Ishikawa (cell line): ENCODE measurements around the gene HOXA5.

Experiments used
- CEBPB ChIP-seq: IDR thresholded peaks from 2 replicates; pipeline ENCODE4 v1.6.1; 2012
- CREB1 ChIP-seq: IDR thresholded peaks from 2 replicates; pipeline ENCODE4 v1.6.1; 2012; ENCODE audit warnings: low read depth
- EGR1 ChIP-seq: IDR thresholded peaks from 2 replicates; pipeline ENCODE4 v1.6.1; 2012
- EP300 ChIP-seq: IDR thresholded peaks from 2 replicates; pipeline ENCODE4 v1.6.1; 2012; ENCODE audit warnings: borderline replicate concordance
- NFIC ChIP-seq: IDR thresholded peaks from 2 replicates; pipeline ENCODE4 v1.6.1; 2012
- RAD21 ChIP-seq: IDR thresholded peaks from 2 replicates; pipeline ENCODE4 v1.6.1; 2012; ENCODE audit warnings: low read depth
- TAF1 ChIP-seq: IDR thresholded peaks from 2 replicates; pipeline ENCODE4 v1.6.1; 2012; ENCODE audit warnings: low read depth, mild to moderate bottlenecking
- TCF12 ChIP-seq: IDR thresholded peaks from 2 replicates; pipeline ENCODE4 v1.6.1; 2012; ENCODE audit warnings: low read depth
- TEAD4 ChIP-seq: IDR thresholded peaks from 2 replicates; pipeline ENCODE4 v1.6.1; 2012
- YY1 ChIP-seq: IDR thresholded peaks from 2 replicates; pipeline ENCODE4 v1.6.1; 2012; ENCODE audit warnings: low read depth
- TF ChIP-seq, protein P1 (sequence below): IDR thresholded peaks from 2 replicates; pipeline ENCODE4 v1.6.1; 2012; ENCODE audit warnings: low read depth, mild to moderate bottlenecking
- TF ChIP-seq, protein P2 (sequence below): IDR thresholded peaks from 2 replicates; pipeline ENCODE4 v1.6.1; 2012
- TF ChIP-seq, protein P3 (sequence below): IDR thresholded peaks from 2 replicates; pipeline ENCODE4 v1.6.1; 2012

DNA sequence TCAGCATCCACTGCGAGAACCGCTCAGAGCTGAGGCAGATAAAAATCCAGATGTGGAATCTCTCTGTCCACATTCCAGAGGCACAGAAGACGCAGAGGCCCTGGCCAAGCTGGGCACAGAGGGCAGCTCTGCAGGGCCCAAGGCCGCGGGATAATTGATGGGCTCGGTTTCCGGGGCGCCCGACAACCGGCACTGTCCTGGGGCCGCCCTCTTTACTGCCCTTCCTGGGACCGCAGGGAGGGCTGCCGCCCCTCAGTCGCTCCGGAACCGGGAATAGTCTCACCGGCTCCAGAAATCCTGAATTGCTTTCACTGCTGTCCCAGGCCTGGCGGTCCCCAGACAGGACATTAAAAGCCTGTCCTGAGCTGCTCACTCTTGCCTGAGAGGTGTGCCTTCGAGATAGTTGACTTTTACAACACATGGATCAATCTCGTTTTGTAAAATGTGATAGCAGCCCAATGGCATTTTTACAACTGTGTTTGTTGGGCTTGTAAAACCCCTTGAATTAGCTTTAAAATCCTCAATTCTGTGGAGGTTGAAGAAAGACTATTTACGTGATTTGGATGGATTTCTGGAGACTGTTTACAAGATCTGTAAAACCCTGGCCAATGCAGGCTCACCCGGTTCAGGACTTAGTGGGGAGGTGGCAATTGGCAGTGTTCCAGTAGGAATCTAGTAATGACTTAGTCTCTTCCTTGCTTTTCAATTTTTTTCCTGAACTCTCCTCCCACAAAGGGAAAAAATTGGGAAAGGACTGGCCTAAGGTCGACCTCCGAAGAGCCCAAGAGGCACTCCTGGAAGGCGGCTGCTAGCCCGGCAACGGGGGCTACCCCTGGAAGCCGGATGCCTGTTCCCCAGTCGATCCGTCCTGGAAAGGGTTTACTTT lies 5.5 kb upstream of the HOXA5 start:
- TF ChIP-seq, protein P1, sequence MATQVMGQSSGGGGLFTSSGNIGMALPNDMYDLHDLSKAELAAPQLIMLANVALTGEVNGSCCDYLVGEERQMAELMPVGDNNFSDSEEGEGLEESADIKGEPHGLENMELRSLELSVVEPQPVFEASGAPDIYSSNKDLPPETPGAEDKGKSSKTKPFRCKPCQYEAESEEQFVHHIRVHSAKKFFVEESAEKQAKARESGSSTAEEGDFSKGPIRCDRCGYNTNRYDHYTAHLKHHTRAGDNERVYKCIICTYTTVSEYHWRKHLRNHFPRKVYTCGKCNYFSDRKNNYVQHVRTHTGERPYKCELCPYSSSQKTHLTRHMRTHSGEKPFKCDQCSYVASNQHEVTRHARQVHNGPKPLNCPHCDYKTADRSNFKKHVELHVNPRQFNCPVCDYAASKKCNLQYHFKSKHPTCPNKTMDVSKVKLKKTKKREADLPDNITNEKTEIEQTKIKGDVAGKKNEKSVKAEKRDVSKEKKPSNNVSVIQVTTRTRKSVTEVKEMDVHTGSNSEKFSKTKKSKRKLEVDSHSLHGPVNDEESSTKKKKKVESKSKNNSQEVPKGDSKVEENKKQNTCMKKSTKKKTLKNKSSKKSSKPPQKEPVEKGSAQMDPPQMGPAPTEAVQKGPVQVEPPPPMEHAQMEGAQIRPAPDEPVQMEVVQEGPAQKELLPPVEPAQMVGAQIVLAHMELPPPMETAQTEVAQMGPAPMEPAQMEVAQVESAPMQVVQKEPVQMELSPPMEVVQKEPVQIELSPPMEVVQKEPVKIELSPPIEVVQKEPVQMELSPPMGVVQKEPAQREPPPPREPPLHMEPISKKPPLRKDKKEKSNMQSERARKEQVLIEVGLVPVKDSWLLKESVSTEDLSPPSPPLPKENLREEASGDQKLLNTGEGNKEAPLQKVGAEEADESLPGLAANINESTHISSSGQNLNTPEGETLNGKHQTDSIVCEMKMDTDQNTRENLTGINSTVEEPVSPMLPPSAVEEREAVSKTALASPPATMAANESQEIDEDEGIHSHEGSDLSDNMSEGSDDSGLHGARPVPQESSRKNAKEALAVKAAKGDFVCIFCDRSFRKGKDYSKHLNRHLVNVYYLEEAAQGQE = no peak
- TF ChIP-seq TAF1 (no peak), EP300 (no peak), CEBPB (no peak), EGR1 (no peak), YY1 (no peak), NFIC (0 out of 2 replicates have a peak, but pooled peaks have one; percentile 31), TCF12 (no peak; the same call in 1 of the 2 replicates), CREB1 (no peak), RAD21 (no peak), TEAD4 (no peak)
- TF ChIP-seq, protein P2, sequence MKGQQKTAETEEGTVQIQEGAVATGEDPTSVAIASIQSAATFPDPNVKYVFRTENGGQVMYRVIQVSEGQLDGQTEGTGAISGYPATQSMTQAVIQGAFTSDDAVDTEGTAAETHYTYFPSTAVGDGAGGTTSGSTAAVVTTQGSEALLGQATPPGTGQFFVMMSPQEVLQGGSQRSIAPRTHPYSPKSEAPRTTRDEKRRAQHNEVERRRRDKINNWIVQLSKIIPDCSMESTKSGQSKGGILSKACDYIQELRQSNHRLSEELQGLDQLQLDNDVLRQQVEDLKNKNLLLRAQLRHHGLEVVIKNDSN = no peak
- TF ChIP-seq, protein P3, sequence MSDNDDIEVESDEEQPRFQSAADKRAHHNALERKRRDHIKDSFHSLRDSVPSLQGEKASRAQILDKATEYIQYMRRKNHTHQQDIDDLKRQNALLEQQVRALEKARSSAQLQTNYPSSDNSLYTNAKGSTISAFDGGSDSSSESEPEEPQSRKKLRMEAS = no peak
